Measurements from ENCODE around the gene CYB561D2.

The CYB561D2 gene

DNA sequence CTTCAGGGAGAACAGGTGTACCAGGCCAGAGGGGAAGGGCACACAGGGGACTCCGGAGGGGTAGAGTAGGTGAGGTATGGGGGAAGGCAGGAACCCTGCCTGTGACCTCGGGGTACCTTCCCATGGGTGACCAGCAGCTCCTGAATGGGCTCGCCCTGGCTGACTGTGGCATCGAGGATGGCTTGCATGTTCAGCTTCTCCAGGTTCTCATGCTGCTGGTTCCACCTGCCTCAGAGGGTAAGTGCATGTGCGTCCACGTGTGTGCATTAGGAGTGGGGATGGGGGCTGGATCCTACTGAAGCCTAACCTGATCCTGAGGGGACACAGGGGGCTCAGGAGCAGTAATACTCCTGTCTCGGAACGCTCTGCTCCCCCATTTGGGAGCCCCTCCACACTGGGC, 5.7 kb upstream of the CYB561D2 start:
- H2AFZ ChIP-seq (ENCODE audit: low read depth, low read length, severe bottlenecking): no peak overlapping the region
- H3K4me3 ChIP-seq (ENCODE audit: insufficient read depth, low read length, poor library complexity, severe bottlenecking): no peak overlapping the region
- no peaks in the 10 kb centered on the region for H3F3A ChIP-seq (ENCODE audit: insufficient read depth)
- no peaks in the 10 kb centered on the region for H3K9me2 ChIP-seq (replicated peaks; ENCODE audit: insufficient read depth, low read length)
- H3K9me3 ChIP-seq (ENCODE audit: insufficient read depth, low read length): no peaks in the 10 kb centered on the region
- H3K27me3 ChIP-seq (ENCODE audit: low read length): no peaks in the 10 kb centered on the region
- H3K27ac ChIP-seq (ENCODE audit: low read depth, low read length): no peak overlapping the region
- peak overlapping the region; percentile 48 for H3K4me2 ChIP-seq (ENCODE audit: low read depth, low read length, poor library complexity, severe bottlenecking)
- H3K79me2 ChIP-seq (ENCODE audit: insufficient read depth, low read length): peaks cover 7% of the 10 kb centered on the region; the same call in 1 of the 2 replicates
- H3K9ac ChIP-seq (ENCODE audit: low read length): 0 out of 2 replicates have a peak overlapping the region, but pooled peaks have one; percentile 45
- TF ChIP-seq, protein P1, sequence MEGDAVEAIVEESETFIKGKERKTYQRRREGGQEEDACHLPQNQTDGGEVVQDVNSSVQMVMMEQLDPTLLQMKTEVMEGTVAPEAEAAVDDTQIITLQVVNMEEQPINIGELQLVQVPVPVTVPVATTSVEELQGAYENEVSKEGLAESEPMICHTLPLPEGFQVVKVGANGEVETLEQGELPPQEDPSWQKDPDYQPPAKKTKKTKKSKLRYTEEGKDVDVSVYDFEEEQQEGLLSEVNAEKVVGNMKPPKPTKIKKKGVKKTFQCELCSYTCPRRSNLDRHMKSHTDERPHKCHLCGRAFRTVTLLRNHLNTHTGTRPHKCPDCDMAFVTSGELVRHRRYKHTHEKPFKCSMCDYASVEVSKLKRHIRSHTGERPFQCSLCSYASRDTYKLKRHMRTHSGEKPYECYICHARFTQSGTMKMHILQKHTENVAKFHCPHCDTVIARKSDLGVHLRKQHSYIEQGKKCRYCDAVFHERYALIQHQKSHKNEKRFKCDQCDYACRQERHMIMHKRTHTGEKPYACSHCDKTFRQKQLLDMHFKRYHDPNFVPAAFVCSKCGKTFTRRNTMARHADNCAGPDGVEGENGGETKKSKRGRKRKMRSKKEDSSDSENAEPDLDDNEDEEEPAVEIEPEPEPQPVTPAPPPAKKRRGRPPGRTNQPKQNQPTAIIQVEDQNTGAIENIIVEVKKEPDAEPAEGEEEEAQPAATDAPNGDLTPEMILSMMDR (IDR thresholded peaks at IDR 0.05; ENCODE audit: insufficient read depth, low read length, poor library complexity, severe bottlenecking): no peak
- TF ChIP-seq EZH2phosphoT487 (conservative IDR thresholded peaks at IDR 0.05; ENCODE audit: low read length): no peak
- H3K36me3 ChIP-seq (ENCODE audit: low read length): no peaks in the 10 kb centered on the region
- no peaks in the 10 kb centered on the region for H4K20me1 ChIP-seq (ENCODE audit: low read depth, low read length)

DNA sequence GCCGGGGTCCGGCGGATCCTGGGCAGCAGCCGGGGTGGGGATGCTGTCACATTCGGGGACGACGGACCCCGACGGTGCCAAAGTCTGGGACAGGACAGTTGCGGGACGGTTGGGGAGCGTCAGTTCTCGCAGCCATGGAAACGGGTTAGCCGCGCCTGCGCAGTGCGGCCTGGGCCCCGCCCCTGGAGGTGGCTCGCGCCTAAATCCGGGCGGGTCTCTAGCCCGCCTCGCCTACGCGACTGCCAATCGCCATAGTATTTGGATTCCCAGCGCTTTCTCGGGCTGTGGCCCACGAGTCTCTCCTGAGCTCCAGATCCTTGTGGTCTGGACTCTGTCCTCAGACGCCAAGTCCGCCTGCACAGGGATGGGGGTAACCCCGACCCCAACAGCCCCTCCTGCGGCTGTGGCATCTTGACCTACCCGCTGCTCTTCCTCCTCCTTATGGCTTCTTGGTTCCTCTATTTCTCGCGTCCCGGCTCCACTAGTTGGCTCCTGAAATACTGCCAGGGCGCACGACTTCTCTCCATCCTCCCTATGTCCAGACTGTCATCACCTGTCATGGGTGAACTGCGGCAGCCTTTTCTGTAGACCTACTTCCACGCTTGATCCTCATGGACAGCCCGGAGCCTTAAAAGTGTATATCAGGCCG, 5.0 kb upstream of the CYB561D2 start, which contains the start of gene ZMYND10:
TSS of gene ZMYND10 (minus strand) at position 147 of the 649 bp plus-strand sequence. CDS start 153 bp downstream, outside the sequence.
- H3K79me2 ChIP-seq (ENCODE audit: insufficient read depth, low read length): peaks cover 11% of the 10 kb centered on the region; the same call in 1 of the 2 replicates
- no peaks in the 10 kb centered on the region for H3K9me2 ChIP-seq (replicated peaks; ENCODE audit: insufficient read depth, low read length)
- no peak within 1 kb of the TSS for H3K27ac ChIP-seq (ENCODE audit: low read depth, low read length)
- no peak within 1 kb of the TSS for H2AFZ ChIP-seq (ENCODE audit: low read depth, low read length, severe bottlenecking)
- H3K9me3 ChIP-seq (ENCODE audit: insufficient read depth, low read length): no peaks in the 10 kb centered on the region
- no peaks in the 10 kb centered on the region for H3K36me3 ChIP-seq (ENCODE audit: low read length)
- no peaks in the 10 kb centered on the region for H3F3A ChIP-seq (ENCODE audit: insufficient read depth)
- peak within 1 kb of the TSS; percentile 48 for H3K4me2 ChIP-seq (ENCODE audit: low read depth, low read length, poor library complexity, severe bottlenecking)
- H3K9ac ChIP-seq (ENCODE audit: low read length): peak within 1 kb of the TSS; percentile 45; the same call in 1 of the 2 replicates
- no peaks in the 10 kb centered on the region for H3K27me3 ChIP-seq (ENCODE audit: low read length)
- TF ChIP-seq, protein P1 (IDR thresholded peaks at IDR 0.05; ENCODE audit: insufficient read depth, low read length, poor library complexity, severe bottlenecking): no peak
- no peak for TF ChIP-seq EZH2phosphoT487 (conservative IDR thresholded peaks at IDR 0.05; ENCODE audit: low read length)
- H4K20me1 ChIP-seq (ENCODE audit: low read depth, low read length): no peaks in the 10 kb centered on the region
- no peak within 1 kb of the TSS for H3K4me3 ChIP-seq (ENCODE audit: insufficient read depth, low read length, poor library complexity, severe bottlenecking)

DNA sequence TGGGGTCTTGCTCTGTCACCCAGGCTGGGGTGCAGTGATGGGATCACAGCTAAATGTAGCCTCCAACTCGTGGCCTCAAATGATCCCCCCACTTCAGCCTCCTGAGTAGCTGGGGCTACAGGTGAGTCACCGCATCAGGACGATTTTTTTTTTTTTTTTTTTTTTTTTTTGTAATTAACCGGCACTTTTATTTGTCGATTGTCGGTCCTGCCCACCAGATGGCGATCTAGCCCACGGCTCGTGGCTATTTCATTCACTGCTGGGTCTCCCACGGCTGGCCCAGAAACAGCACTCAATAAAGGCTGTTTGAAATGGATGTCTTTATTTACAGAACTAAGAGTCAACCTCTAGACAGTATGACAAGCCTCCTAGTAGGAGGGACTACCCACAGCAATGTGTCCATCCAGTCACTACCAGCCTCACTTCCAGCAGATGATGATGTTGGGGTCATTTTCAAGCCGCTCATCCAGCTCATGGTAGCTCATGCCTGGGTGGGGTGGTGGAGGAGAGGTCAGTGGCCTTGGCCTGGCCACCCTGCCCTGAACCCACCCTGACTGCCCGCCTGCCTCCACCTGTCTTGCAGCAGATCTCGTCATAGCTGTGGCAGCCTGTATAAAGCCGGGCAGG, 3.4 kb upstream of the CYB561D2 start:
- no peak overlapping the region for H3K4me3 ChIP-seq (ENCODE audit: insufficient read depth, low read length, poor library complexity, severe bottlenecking)
- H3K4me2 ChIP-seq (ENCODE audit: low read depth, low read length, poor library complexity, severe bottlenecking): no peak overlapping the region
- TF ChIP-seq, protein P1 (IDR thresholded peaks at IDR 0.05; ENCODE audit: insufficient read depth, low read length, poor library complexity, severe bottlenecking): peak; percentile 63
- TF ChIP-seq EZH2phosphoT487 (conservative IDR thresholded peaks at IDR 0.05; ENCODE audit: low read length): no peak
- no peak overlapping the region for H3K27ac ChIP-seq (ENCODE audit: low read depth, low read length)
- H3F3A ChIP-seq (ENCODE audit: insufficient read depth): no peaks in the 10 kb centered on the region
- no peaks in the 10 kb centered on the region for H3K9me3 ChIP-seq (ENCODE audit: insufficient read depth, low read length)
- H3K79me2 ChIP-seq (ENCODE audit: insufficient read depth, low read length): peaks cover 16% of the 10 kb centered on the region
- H4K20me1 ChIP-seq (ENCODE audit: low read depth, low read length): no peaks in the 10 kb centered on the region
- H2AFZ ChIP-seq (ENCODE audit: low read depth, low read length, severe bottlenecking): no peak overlapping the region
- H3K36me3 ChIP-seq (ENCODE audit: low read length): no peaks in the 10 kb centered on the region
- H3K27me3 ChIP-seq (ENCODE audit: low read length): no peaks in the 10 kb centered on the region
- no peak overlapping the region for H3K9ac ChIP-seq (ENCODE audit: low read length)
- H3K9me2 ChIP-seq (replicated peaks; ENCODE audit: insufficient read depth, low read length): no peaks in the 10 kb centered on the region

Measured in SU-DHL-6 (cell line).